GM08714 (cell line): ENCODE results near the gene CANT1.
"Not testable (repeated sequence)": the region's sequence is repeated elsewhere in the genome, so short reads cannot be mapped to it uniquely, and the experiment has no call there.

ENCODE experiments used
- H3K4me3 ChIP-seq: fragments of 200-500 bp; sonication (Bioruptor generic); 2 replicates; pipeline ENCODE4 v1.5.1; 2014; ENCODE audit warnings: mild to moderate bottlenecking, low read length, inconsistent platforms
- ZNF274 ChIP-seq: IDR thresholded peaks from 2 replicates; pipeline ENCODE4 v1.6.1; 2012; ENCODE audit warnings: mild to moderate bottlenecking, low read depth, low read length

CANT1 gene

DNA sequence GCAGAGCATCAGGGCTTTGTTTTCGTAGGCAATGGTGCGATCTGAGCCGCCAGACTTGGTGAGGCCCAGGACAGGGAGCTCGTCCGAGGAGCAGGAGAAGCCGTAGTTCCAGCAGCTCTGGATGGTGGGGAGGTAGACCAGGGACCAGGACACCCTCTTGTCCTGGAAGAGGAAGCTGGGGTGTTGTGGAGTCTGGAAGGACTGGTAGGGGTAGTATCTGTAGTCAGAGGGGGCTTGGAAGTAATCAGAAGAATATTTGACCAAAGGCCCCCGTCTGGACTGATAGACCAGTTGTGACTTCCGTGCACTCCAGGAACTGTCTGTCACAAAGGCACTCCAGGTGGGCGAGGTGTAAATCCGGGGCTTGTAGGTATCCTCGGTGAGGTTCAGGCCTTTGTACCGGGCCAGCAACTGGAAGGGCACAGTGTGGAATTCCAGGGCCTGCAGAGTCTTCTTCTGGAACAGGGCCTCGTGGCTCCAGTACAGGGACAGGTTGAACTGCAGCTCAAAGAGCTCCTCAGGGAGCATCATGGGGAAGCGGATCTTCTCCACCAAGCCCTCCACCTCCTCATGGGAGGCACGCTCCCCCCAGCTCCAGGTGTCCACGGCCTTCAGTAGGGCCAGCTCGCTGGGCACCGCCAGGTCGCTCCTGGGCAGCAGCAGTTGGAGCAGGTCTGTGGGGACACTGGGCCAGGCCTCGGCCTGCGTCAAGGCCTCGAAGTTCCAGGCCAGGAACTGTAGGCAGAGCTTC, 37.6 kb downstream of the CANT1 start:
- no peak for TF ChIP-seq ZNF274
- no peak overlapping the region for H3K4me3 ChIP-seq

DNA sequence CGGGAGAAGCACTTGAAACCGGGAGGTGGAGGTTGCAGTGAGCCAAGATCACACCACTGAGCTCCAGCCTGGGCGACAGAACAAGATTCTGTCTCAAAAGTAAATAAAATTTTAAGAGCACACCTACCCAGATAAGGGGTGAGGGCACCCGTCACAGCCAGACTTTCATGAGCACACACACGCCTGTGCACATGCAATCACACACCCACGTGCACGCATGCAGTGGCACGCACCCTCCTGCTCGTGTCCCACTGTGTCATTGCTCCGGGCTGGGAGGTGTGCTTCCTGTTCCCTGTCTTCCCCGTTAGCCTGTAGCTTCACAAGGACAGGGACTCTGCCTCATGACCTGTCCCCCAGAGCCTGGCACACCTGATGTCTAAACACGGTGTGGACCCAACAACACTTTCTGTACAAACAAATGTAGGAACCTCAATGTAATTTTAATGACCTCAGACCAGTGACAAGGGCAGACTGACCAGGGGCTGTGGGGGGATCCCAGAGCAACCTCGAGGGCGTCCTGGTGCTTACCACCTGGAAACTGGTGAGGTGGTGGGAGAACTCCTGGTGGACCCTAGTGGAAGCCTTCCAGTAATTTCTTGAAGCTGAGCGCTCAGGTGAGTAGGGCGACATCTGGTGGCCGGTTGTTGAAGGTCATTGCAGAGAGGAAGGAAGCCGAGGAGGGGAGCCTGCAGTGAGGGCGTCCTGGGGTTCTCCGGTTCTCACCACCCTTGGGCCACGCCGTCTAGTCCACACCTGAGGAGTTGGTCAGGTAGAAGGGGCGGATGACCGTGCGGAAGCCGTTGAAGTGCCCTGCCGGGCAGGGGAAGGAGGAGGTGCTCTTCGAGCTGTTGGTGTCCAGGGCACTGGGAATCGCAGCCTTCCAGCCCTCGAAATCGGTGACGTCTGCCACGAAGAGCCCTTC, 38.5 kb downstream of the CANT1 start:
- no peak for TF ChIP-seq ZNF274
- no peak overlapping the region for H3K4me3 ChIP-seq

DNA sequence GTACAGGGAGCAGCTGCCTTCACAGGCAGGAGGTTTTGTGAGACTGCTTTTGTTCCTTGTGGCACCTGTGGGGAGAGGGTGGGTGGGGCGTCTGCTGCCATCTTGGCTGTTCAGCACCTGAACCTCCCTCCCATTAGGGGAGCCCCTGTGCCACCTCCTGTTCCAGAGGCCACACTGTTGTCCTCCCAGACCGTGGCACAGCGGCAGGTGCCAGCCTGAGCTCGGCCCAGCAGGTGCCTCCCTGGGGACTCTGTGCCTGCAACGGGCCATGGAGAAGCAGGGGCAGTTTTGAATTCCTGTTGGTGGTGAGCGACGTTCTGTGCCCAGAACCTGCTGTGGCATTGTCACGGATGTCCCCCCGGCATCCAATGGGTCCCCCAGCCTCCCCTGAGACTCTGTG, 39.7 kb downstream of the CANT1 start:
- no peak overlapping the region for H3K4me3 ChIP-seq
- TF ChIP-seq ZNF274, result no peak

DNA sequence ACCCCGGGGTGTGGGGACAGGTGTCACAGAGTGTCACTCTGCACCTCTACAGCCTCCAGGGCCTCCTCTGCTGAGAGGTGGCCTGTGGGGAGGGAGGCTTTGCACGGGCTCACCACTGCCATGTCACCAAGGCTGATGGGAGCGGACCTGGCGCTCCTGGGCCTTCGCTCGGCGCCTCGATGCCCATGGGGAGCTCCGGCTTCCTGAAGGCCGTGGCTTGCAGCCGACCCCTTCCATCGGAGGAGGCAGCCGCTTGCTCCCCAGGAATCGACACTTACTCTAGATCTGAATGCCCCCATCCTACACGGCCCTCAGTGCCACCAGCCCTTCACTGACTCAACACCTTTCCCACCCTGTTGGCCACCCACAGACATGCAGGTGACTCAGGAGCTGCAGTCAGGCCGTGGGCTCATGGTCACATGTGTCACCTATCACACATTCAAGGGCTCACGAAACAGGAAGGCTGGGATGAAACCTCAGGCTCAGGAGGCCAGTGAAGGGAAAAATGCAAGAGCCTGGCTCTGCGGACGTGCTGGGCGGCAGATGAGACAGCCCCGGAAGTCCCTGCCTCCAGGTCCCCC, 41.7 kb downstream of the CANT1 start:
- H3K4me3 ChIP-seq, result no peak overlapping the region

DNA sequence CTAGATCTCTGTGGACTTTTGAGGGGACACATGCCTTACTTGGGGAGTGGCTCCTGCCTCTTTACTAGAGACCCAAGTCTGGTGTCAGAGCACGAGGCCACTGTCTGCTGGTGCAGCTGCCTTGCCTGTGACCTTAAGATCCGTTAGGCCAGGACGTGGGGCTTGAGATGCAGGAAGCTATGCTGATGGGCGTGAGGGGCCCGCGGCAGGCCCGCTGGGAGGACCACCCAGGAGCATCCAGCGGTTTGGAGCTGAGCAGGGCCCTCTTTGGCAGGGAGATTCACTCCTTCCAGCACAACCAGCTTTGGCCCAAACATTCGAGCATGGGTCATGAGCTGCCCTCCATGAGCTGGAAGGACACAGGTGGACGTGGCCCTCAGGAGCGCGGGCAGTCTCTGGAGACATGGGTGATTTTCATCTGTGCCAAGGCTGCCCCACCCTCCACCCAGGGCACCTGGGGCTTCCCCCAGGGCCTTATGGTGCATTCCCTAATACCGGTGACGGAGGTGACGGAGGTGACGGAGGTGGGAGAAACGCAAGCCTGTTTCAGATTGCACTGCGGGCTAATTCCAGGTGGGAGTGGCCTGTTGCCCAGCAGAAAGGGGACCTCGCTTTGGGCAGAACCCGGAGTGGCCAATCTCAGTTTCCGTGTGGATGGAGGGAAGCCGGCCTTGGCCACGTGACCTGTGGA, 42.5 kb downstream of the CANT1 start:
- no peak for TF ChIP-seq ZNF274
- no peak overlapping the region for H3K4me3 ChIP-seq

More for the DNA sequence above, 41.7 kb downstream of the CANT1 start:
- no peak for TF ChIP-seq ZNF274

DNA sequence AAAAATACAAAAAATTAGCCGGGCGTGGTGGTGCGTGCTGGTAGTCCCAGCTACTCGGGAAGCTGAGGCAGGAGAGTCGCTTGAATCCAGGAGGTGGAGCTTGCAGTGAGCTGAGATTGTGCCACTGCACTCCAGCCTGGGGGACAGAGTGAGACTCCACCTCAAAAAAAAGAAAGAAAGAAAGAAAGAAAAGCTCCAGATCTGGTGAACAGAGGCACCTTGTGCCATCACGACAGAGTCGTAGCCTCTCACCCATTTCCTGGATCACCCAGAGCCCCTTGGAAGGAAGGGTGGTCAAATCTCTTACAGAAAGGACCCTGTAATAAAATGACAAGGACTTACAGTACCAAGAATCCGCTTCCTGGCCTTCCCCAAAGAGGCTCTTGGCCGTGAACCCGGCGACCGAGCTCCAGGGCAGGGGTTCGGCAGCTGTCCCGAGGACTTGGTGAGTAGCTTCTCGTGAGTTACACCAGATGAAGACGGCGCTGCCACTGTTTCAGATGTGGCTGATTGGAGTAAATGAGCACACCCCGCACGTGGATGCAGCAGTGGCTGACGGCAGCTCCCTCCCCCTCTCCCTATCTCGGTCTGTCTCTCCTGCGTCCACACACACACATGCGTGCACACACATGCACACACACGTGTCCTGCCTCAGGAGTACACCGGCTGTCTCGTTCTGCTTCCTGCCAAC, 43.3 kb downstream of the CANT1 start:
- no peak for TF ChIP-seq ZNF274
- H3K4me3 ChIP-seq, result no peak overlapping the region

DNA sequence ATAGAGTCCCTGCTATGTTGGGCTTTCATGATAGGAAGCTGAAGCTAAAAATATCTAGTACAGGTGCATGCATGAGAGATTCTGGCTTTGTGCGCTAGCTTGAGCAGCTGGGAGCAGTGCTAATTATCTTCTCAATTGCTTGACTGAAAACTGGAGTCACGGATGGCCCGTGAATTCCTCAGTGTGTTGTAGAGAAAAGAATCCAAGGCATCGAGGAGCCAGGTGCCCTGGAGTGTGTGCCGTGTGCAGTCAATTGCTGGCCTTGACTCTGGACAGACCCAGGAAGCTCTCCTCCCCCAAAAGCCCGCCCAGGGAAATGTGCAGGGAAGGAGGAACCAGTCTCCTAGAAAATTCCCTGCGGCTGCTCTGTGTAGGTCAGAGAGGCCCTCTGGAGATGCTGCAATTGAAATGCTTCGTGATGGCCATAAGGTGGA, 44.1 kb downstream of the CANT1 start:
- H3K4me3 ChIP-seq, result no peak overlapping the region
- TF ChIP-seq ZNF274, result no peak

DNA sequence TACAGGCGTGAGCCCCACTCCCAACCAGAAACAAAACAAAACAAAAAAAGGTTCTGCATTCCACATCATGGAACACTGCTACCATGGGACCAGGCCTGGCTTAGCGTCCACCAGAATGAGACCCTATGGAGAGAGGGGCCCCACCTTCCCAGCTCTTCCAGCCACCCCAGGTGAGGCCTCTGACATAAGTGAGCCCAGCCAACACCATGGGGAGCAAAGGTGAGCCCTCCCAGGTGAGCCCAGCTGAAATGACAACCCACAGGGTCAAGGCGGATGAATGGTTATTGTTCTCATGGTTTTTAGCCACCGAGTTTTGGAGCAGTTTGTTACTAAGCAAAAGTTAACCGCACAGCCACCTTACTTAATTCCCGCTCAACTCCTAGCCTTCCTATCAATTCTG, 46.2 kb downstream of the CANT1 start:
- no peak for TF ChIP-seq ZNF274

DNA sequence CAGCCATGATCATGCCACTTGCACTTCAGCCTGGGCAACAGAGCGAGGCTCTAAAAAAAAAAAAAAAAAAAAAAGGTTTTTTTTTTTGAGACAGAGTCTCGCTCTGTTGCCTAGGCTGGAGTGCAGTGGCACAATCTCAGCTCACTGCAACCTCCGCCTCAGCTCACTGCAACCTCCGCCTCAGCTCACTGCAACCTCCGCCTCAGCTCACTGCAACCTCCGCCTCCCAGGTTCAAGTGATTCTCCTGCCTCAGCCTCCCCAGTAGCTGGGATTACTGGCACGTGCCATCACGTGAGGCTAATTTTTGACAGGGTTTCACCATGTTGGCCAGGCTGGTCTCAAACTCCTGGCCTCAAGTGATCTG, 46.6 kb downstream of the CANT1 start:
- not testable (repeated sequence) for H3K4me3 ChIP-seq

More for the DNA sequence above, 46.2 kb downstream of the CANT1 start:
- H3K4me3 ChIP-seq, result no peak overlapping the region

DNA sequence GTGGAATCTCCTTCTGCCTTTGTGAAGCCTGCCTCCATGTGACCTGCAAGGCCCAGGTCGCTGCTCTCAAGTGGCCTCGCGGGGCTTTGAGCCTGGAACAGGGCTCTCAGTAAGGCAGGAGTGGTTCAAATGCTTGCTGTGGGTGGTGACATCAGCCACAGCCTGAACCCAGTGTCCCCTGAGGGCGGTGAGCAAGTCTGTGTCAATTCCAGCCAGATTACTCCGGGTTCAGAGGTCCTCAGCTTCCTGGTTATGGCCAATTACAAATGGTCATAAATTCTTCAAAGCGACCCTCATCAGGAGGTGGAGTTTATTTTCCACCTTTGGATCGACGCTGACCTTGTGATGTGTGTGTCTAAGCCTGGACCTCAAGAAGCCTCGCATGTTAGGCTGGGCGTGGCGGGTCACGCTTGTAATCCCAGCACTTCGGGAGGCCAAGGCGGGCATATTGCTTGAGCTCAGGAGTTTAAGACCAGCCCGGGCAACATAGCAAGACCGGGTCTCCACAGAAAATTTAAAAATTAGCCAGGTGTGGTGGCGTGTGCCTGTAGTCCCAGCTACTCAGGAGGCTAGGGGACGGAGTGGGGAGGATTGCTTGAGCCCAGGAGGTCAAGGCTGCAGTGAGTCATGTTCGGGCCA, 47.1 kb downstream of the CANT1 start:
- no peak for TF ChIP-seq ZNF274
- no peak overlapping the region for H3K4me3 ChIP-seq

DNA sequence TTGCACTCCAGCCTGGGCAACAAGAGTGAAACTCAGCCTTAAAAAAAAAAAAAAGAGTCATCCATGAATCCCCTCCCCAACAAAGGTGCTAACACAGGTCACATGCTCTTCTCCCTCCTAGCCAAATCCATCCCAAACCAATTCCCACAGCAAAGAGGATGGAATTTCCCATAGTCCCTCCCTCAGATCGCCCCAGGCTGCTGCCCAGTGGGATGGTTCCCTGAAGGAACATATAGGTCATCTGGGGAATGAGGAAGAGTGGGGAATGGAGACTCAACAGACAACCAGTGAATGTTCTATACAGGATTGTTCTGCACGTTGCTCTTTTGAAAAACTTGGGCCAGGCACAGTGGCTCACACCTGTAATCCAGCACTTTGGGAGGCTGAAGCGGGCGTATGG, 48.0 kb downstream of the CANT1 start:
- no peak for TF ChIP-seq ZNF274
- no peak overlapping the region for H3K4me3 ChIP-seq

DNA sequence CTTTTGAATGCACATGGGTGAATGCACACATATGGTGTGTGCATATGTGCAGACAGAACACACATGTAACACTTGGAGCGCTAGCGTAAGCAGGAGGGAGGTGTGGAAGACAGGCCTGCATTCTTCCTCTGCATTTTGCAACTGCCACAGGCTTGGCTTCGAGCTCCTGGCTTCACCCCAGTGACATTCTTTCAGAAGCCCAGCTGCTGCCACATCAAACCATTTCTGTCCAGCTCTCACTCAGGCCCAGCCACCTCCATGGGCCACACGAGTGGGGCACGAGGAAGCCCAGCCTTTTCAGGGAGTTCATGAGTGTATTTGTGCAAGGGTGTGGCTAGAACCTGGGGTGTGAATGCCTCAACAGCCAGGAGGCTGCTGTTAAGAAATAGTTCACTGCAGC, 48.6 kb downstream of the CANT1 start:
- H3K4me3 ChIP-seq, result no peak overlapping the region
- no peak for TF ChIP-seq ZNF274

DNA sequence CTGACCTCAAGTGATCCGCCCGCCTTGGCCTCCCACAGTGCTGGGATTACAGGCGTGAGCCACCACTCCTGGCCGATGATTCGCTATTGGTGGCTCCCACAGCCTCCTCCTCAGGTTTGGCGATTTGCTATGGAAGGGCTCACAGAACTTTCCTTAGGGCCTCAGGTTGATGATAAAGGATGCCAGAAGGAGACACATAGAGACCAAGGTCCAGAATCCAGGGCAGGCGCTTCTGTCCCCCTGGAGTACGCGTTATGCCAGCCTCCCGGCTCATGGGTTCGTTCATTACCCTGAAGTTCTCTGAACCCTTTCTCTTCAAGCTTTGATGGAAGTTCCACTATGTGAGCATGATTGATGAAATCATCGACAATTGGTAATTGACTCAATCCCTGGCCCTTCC, 49.8 kb downstream of the CANT1 start:
- TF ChIP-seq ZNF274, result no peak
- H3K4me3 ChIP-seq, result no peak overlapping the region
